Keratinocyte (primary cell): ENCODE results near the gene DRD2. TPM values are rescaled to one million over a fixed set of nuclear protein-coding genes. Genes with fewer than 3 reads are reported as not detected.

Source experiments
- DNase-seq: peaks from one replicate; pipeline ENCODE4 v3.0.0-alpha.2; 2011; ENCODE audit warnings: low read depth, missing footprints, low spot score
- FAIRE-seq: peaks from 2 replicates; lab custom pipeline; 2011; peaks lifted over from hg19 to GRCh38; lab: Jason Lieb, UNC
- H2AFZ ChIP-seq: 2 replicates; pipeline ENCODE4 v1.6.0; 2012; ENCODE audit warnings: low read length, control low read depth, inconsistent platforms; ENCODE audit not compliant: control insufficient read depth
- H3K27ac ChIP-seq: 2 replicates; pipeline ENCODE4 v1.5.1; 2011; ENCODE audit warnings: low read length; ENCODE audit not compliant: control insufficient read depth, insufficient read depth
- H3K27me3 ChIP-seq: 3 replicates; pipeline ENCODE4 v1.6.0; 2011; ENCODE audit warnings: low read length; ENCODE audit not compliant: control insufficient read depth, insufficient read depth; ENCODE audit errors: extremely low read depth
- H3K36me3 ChIP-seq, 2 experiments: 2 replicates in 1 of 2; 3 replicates in 1 of 2; pipeline ENCODE4 v1.5.1; 2011; ENCODE audit warnings: low read length in 2 of 2, mild to moderate bottlenecking in 1 of 2; ENCODE audit not compliant: control insufficient read depth in 2 of 2, insufficient read depth in 2 of 2; ENCODE audit errors: extremely low read depth in 1 of 2
- H3K4me1 ChIP-seq: 3 replicates; pipeline ENCODE4 v1.5.1; 2011; ENCODE audit warnings: low read length; ENCODE audit not compliant: control insufficient read depth, insufficient read depth; ENCODE audit errors: extremely low read depth
- H3K4me2 ChIP-seq: 3 replicates; pipeline ENCODE4 v1.6.0; 2011; ENCODE audit warnings: low read depth, low read length; ENCODE audit not compliant: control insufficient read depth, insufficient read depth; ENCODE audit errors: extremely low read depth
- H3K4me3 ChIP-seq, 3 experiments: fragments of 200-600 bp in 1 of 3; sonication (generic) in 1 of 3; 2 replicates in 2 of 3; 3 replicates in 1 of 3; pipeline ENCODE4 v1.5.1; 2011 to 2016; ENCODE audit warnings: low read length in 3 of 3, mild to moderate bottlenecking in 3 of 3, control low read depth in 2 of 3, inconsistent platforms in 1 of 3, low read depth in 1 of 3, mixed read lengths in 1 of 3, mixed run types in 1 of 3, moderate library complexity in 1 of 3; ENCODE audit not compliant: control insufficient read depth in 2 of 3, insufficient read depth in 2 of 3; ENCODE audit errors: extremely low read depth in 1 of 3
- H3K79me2 ChIP-seq: 2 replicates; pipeline ENCODE4 v1.6.0; 2012; ENCODE audit warnings: low read length; ENCODE audit not compliant: control insufficient read depth, insufficient read depth
- H3K9ac ChIP-seq: 3 replicates; pipeline ENCODE4 v1.6.0; 2011; ENCODE audit warnings: low read length; ENCODE audit not compliant: control insufficient read depth, insufficient read depth; ENCODE audit errors: extremely low read depth
- H3K9me1 ChIP-seq: 3 replicates; pipeline ENCODE4 v1.6.0; 2011; ENCODE audit warnings: low read length; ENCODE audit not compliant: control insufficient read depth, insufficient read depth; ENCODE audit errors: extremely low read depth
- H3K9me3 ChIP-seq: 2 replicates; pipeline ENCODE4 v1.5.1; 2012; ENCODE audit warnings: low read depth, low read length; ENCODE audit not compliant: control insufficient read depth
- H4K20me1 ChIP-seq: 3 replicates; pipeline ENCODE4 v1.6.0; 2011; ENCODE audit warnings: low read length; ENCODE audit not compliant: control insufficient read depth, insufficient read depth; ENCODE audit errors: extremely low read depth
- CTCF ChIP-seq, 3 experiments: IDR thresholded peaks in 1 of 3; conservative IDR thresholded peaks in 1 of 3; optimal IDR thresholded peaks in 1 of 3; 2 replicates in 2 of 3; 3 replicates in 1 of 3; pipeline versions ENCODE3 to v1.5.1; 2011; ENCODE audit warnings: low read length in 3 of 3, mild to moderate bottlenecking in 3 of 3, moderate library complexity in 2 of 3, control low read depth in 1 of 3, inconsistent platforms in 1 of 3; ENCODE audit not compliant: insufficient read depth in 2 of 3; ENCODE audit errors: extremely low read depth in 1 of 3
- EZH2 ChIP-seq: IDR thresholded peaks from one replicate; pipeline ENCODE4 v1.6.1; 2012; ENCODE audit warnings: inconsistent platforms, mild to moderate bottlenecking, low read length, moderate library complexity
- dilution Hi-C: fragments of 300-500 bp; cut with MboI; formaldehyde crosslinking; loops from one replicate; pipeline ENCODE4 v1.7.0; 2020; ENCODE audit warnings: low sequenced_read_pairs; ENCODE audit not compliant: extremely low pct_ligation_motif_present
- polyA plus RNA-seq, 5 experiments: library from polyadenylated mRNA; depleted of rRNA in 3 of 5; stranded (reverse) in 3 of 5; stranded (forward) in 1 of 5; unstranded in 1 of 5; fragments of >200 nt; gene quantifications; 1 replicate in 1 of 5; 2 replicates in 3 of 5; 3 replicates in 1 of 5; pipeline versions ENCODE4 v1.2.1 to v1.2.3, GENCODE V29; 2011 to 2012; ENCODE audit warnings: missing spikeins in 2 of 5, low read depth in 1 of 5, low replicate concordance in 1 of 5

Gene DRD2
- polyA plus RNA-seq, 1 donor (not counting 4 experiments of a cell fraction or from before 2014, with no cell fraction given) = 0.26 TPM

- H3K4me2 ChIP-seq = no peak overlapping the region
- H2AFZ ChIP-seq = no peak overlapping the region
- no peak overlapping the region for H3K4me3 ChIP-seq
- H3K36me3 ChIP-seq = no peaks in the 10 kb centered on the region
- no peaks in the 10 kb centered on the region for H3K79me2 ChIP-seq
- peak; percentile 34 for FAIRE-seq
- no peak overlapping the region for H3K27ac ChIP-seq
- H3K9ac ChIP-seq = no peak overlapping the region
- H4K20me1 ChIP-seq = no peaks in the 10 kb centered on the region
- no peak for DNase-seq
- no peaks in the 10 kb centered on the region for H3K9me3 ChIP-seq
- peaks cover 34% of the 10 kb centered on the region for H3K4me1 ChIP-seq
- no peaks in the 10 kb centered on the region for H3K27me3 ChIP-seq
- dilution Hi-C loops = no loop called here
- no peaks in the 10 kb centered on the region for H3K9me1 ChIP-seq
- TF ChIP-seq EZH2 = no peak
- no peak for TF ChIP-seq CTCF (optimal IDR thresholded peaks at IDR 0.05 in 1 of 3, IDR thresholded peaks at IDR 0.05 in 1 of 3, conservative IDR thresholded peaks at IDR 0.05 in 1 of 3; ENCODE audit: extremely low read depth in 1 of 3, insufficient read depth in 2 of 3, low read length in 3 of 3)
These were observed 88.3 kb downstream of the DRD2 start for GRCh38 chr11:113386866-113387265.

GRCh38 chr11:113385749-113386148 is 89.4 kb downstream of the DRD2 start:
- TF ChIP-seq CTCF (optimal IDR thresholded peaks at IDR 0.05 in 1 of 3, IDR thresholded peaks at IDR 0.05 in 1 of 3, conservative IDR thresholded peaks at IDR 0.05 in 1 of 3; ENCODE audit: extremely low read depth in 1 of 3, insufficient read depth in 2 of 3, low read length in 3 of 3) = no peak
- no peak for TF ChIP-seq EZH2
- DNase-seq = no peak
- no peak overlapping the region for H2AFZ ChIP-seq
- H3K79me2 ChIP-seq = no peaks in the 10 kb centered on the region
- H3K27ac ChIP-seq = peak overlapping the region; percentile 86
- no peak overlapping the region for H3K4me2 ChIP-seq
- peaks cover 34% of the 10 kb centered on the region for H3K4me1 ChIP-seq
- H3K9ac ChIP-seq = no peak overlapping the region
- no peaks in the 10 kb centered on the region for H3K9me3 ChIP-seq
- H4K20me1 ChIP-seq = no peaks in the 10 kb centered on the region
- H3K36me3 ChIP-seq = no peaks in the 10 kb centered on the region
- dilution Hi-C loops = no loop called here
- FAIRE-seq = peak; percentile 73
- H3K27me3 ChIP-seq = no peaks in the 10 kb centered on the region
- no peaks in the 10 kb centered on the region for H3K9me1 ChIP-seq
- H3K4me3 ChIP-seq = no peak overlapping the region
